Measurements from ENCODE around the gene COL17A1.

DNA sequence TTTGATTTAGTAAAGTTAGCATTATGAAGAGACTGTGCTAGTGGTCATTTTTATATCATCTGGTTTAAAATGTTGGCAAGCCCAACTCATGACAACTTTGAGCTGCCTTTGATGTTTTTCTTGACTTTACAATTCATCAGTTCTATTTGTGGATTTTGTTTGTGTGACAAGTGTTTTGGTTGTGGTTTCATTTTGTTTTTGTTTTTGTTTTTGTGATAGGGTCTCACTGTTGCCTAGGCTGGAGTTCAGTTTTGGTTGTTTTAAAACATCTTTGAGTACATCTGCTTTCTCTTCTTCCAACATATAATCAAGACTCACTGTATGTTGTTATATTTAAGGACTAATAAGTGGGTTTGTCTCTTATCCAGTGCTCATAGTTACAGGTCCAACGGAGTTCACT lies 18.7 kb upstream of the COL17A1 start:
- no peak for TF ChIP-seq CTCF (conservative IDR thresholded peaks at IDR 0.05; ENCODE audit: low read depth, low read length)
- TF ChIP-seq EZH2 (IDR thresholded peaks at IDR 0.05; ENCODE audit: low read length, unreplicated experiment), result no peak
- no peak for TF ChIP-seq EZH2phosphoT487 (IDR thresholded peaks at IDR 0.05; ENCODE audit: borderline replicate concordance, low read length)
